Vagina (tissue), 2 donors: ENCODE results near the gene C1orf115.

Experiments used
- CTCF ChIP-seq, 3 experiments: fragments of 450-650 bp in 2 of 3; fragments of 200-600 bp in 1 of 3; sonication (generic) in 1 of 3; IDR thresholded peaks; one replicate each; pipeline ENCODE4 v1.5.1; 2017 to 2019; ENCODE audit warnings: antibody characterized with exemption in 3 of 3, mild to moderate bottlenecking in 2 of 3, moderate library complexity in 2 of 3
- POLR2A ChIP-seq, 2 donors: fragments of 450-650 bp; IDR thresholded peaks; one replicate each; pipeline ENCODE4 v1.6.1; 2017; ENCODE audit warnings: antibody characterized with exemption in 2 of 2, mild to moderate bottlenecking in 2 of 2, moderate library complexity in 2 of 2

- TF ChIP-seq POLR2A (IDR thresholded peaks at IDR 0.05) (no peak), CTCF (IDR thresholded peaks at IDR 0.05) (no peak)
Measured at GRCh38 chr1:220652995-220653394, 37.2 kb upstream of the C1orf115 start.
